ENCODE measurements around the gene TEX264. TPM values are rescaled to one million over a fixed set of nuclear protein-coding genes. Genes with fewer than 3 reads are reported as not detected.

Gene TEX264
- total RNA-seq, 1 donor from 2014 or later = 43.8 TPM

DNA sequence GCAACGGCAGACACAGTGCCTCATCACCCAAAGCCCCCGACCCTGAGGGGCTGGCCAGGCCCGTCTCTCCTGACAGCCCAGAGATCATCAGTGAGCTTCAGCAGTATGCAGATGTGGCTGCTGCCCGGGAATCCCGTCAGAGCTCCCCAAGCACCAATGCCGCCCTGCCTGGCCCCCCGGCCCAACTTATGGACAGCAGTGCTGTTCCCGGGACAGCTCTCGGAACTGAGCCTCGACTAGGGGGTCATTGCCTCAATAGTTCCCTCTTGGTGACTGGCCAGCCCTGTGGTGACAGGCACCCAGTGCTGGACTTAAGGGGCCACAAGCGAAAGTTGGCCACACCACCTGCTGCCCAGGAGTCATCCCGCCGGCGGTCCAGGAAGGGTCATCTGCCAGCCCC is 8.6 kb upstream of the TEX264 start:
- no peak overlapping the region for H3K4me3 Mint-ChIP-seq
- H3K4me1 Mint-ChIP-seq (ENCODE audit: unreplicated experiment) = peaks cover 4% of the 10 kb centered on the region

DNA sequence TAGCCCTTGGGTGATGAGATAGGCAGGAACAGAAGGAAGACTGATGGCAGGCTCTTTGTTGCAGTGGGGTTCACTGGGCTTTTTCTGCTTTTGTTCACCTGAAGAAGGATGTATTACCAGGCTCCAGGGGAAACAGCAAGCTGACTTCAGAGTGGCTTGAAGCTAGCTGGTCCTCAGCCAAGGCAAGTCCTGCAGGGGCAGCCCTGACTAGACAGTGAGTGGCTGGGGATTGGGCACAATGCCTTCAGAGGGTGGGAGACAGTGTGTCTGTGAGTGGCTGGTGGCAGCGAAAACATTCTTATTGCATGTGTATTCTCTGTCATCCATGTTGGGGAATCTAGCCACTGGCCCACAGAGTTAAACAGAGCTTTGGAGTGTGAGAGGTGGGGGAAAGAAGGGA is 2.3 kb upstream of the TEX264 start:
- H3K4me1 Mint-ChIP-seq (ENCODE audit: unreplicated experiment) = peaks cover 33% of the 10 kb centered on the region
- H3K9me3 Mint-ChIP-seq = no peaks in the 10 kb centered on the region
- TF ChIP-seq, protein P1, sequence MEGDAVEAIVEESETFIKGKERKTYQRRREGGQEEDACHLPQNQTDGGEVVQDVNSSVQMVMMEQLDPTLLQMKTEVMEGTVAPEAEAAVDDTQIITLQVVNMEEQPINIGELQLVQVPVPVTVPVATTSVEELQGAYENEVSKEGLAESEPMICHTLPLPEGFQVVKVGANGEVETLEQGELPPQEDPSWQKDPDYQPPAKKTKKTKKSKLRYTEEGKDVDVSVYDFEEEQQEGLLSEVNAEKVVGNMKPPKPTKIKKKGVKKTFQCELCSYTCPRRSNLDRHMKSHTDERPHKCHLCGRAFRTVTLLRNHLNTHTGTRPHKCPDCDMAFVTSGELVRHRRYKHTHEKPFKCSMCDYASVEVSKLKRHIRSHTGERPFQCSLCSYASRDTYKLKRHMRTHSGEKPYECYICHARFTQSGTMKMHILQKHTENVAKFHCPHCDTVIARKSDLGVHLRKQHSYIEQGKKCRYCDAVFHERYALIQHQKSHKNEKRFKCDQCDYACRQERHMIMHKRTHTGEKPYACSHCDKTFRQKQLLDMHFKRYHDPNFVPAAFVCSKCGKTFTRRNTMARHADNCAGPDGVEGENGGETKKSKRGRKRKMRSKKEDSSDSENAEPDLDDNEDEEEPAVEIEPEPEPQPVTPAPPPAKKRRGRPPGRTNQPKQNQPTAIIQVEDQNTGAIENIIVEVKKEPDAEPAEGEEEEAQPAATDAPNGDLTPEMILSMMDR (conservative IDR thresholded peaks at IDR 0.05) = no peak
- H3K4me3 Mint-ChIP-seq = peak overlapping the region; percentile 88
- no peaks in the 10 kb centered on the region for H3K27me3 Mint-ChIP-seq
- DNase-seq (ENCODE audit: extremely low spot score, unreplicated experiment) = no peak
- H3K27ac Mint-ChIP-seq = peak overlapping the region; percentile 92
- peaks cover under 1% of the 10 kb centered on the region for H3K36me3 Mint-ChIP-seq

More for the DNA sequence above, 8.6 kb upstream of the TEX264 start:
- H3K9me3 Mint-ChIP-seq = no peaks in the 10 kb centered on the region
- TF ChIP-seq, protein P1 (conservative IDR thresholded peaks at IDR 0.05) = no peak
- no peaks in the 10 kb centered on the region for H3K27me3 Mint-ChIP-seq
- H3K27ac Mint-ChIP-seq = no peak overlapping the region
- DNase-seq (ENCODE audit: extremely low spot score, unreplicated experiment) = no peak
- H3K36me3 Mint-ChIP-seq = peaks cover 28% of the 10 kb centered on the region

DNA sequence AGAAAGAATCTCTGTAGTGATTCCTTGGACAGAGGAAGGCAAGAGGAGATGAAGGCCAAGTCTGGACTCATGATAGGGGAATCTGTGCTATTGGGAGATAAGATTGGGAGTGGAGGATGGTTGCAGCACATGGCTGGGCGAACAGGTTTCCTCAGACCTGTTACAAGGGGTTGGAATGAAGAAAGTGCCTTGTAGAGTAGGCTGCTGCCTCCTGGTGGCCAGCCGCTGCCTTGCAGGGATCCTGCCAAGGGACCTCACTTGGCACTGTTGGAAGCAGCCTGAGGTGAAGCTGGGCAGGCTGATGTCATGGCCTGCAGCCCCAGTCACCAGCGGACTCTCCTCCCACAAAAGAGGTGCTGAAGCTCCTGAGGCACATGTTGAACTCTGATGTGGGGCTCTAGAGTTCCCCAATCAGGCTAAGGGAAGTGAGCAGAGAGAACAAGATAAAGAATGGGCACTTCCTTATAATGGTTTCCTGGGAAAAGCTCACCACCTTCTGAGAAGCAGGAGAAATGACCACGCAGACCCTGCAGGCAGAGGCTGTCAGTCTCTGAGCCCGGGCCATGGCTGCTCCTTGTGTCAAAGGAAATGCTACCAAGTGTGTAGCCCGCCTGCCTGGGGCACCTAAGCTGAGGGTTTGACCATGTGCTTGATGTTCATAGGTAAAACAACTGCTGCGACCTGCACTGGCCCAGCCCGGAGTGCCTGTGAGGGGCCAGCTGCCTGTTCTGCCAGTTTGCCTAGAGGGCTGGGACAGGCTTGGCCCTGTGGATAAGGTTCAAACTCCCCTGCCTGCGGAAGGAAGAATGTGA is 1.6 kb upstream of the TEX264 start:
- peak overlapping the region; percentile 92 for H3K27ac Mint-ChIP-seq
- no peaks in the 10 kb centered on the region for H3K36me3 Mint-ChIP-seq
- no peaks in the 10 kb centered on the region for H3K9me3 Mint-ChIP-seq
- no peaks in the 10 kb centered on the region for H3K27me3 Mint-ChIP-seq
- peak overlapping the region; percentile 88 for H3K4me3 Mint-ChIP-seq
- peaks cover 33% of the 10 kb centered on the region for H3K4me1 Mint-ChIP-seq (ENCODE audit: unreplicated experiment)
- TF ChIP-seq, protein P1 (conservative IDR thresholded peaks at IDR 0.05) = peak; percentile 95
- DNase-seq (ENCODE audit: extremely low spot score, unreplicated experiment) = peak; percentile 90

DNA sequence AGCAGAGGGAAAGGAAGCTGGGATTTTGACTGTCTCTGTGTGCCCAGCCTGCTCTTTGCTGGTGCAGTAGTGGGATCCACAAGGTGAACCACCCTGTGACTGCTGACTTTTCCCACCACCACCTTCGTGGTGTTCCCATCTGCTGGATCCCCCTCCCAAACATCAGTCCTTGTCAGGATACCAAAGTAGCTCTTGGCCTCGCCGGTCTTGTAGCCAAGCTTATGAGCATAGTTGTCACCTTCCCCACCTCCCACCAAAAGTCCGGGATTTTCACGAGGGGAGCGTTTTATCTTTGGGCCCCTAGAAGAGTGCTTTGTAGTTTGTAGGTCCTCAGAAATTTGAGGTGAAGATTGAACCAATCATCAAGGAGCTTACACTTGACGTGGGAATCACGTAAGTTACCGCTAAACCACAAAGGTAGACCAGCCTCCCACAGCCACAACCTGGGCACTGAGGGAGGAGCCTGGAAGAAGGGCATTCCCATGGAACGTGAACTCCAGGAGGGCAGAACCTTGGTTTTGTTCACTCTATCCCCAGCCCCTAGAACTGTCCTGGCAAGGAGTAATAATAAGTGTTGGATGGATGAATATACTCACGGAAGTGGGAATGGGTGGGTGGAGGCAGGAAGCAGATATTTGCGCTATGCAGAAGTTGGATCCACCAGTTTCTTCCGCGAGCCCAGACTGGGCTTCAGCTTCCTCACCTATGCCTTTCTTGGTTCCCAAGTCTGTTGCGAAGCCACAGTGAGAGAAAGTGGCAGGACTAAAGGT is 814 bp upstream of the TEX264 start:
- DNase-seq (ENCODE audit: extremely low spot score, unreplicated experiment) = no peak

DNA sequence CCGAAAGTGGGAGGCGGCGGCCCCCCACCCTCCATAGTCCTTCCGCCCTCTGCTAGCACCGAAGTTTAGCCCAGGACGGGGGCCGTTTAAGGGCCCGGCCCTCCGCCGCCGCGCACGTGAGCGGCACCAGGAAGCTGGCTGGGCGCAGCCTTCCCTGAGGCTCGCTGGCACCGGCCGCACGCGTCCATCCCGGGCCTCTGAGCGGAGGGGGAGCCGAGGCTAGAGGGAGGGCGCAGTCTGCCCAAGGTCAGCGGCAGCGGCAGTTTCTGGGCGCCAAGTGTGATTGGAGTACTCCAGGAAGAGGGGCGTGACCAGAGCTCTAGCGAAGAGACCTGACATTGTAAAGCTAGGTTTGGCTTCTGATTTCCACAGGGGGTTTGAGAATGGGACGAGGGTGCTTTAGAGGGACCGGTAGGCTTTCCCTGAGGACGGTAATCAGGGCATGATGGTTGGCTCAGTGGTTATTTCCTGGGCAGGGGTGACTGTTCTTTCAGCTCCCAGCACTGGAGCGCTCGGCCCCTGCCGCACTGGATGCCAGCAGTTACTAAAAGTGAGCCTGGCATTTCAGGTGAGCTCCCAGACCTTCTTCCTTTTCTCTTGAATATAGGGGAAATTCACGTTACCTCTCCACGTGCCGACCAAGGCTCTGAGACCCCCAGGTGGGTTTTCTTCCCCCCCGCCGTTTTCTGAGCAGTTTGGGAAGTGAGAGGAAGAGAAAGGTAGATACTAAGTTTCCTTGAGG is 853 bp downstream of the TEX264 start:
- Mint-ChIP-seq H3K4me3 (peak overlapping the region; percentile 87), H3K4me1 (ENCODE audit: unreplicated experiment) (peaks cover 30% of the 10 kb centered on the region), H3K36me3 (no peaks in the 10 kb centered on the region), H3K27me3 (no peaks in the 10 kb centered on the region), H3K9me3 (no peaks in the 10 kb centered on the region), H3K27ac (peak overlapping the region; percentile 76)
- TF ChIP-seq, protein P1 (conservative IDR thresholded peaks at IDR 0.05) = no peak
- DNase-seq (ENCODE audit: extremely low spot score, unreplicated experiment) = no peak

More for the DNA sequence above, 814 bp upstream of the TEX264 start:
- H3K36me3 Mint-ChIP-seq = no peaks in the 10 kb centered on the region
- H3K27me3 Mint-ChIP-seq = no peaks in the 10 kb centered on the region
- TF ChIP-seq, protein P1 (conservative IDR thresholded peaks at IDR 0.05) = no peak
- H3K27ac Mint-ChIP-seq = peak overlapping the region; percentile 66
- H3K9me3 Mint-ChIP-seq = no peaks in the 10 kb centered on the region
- H3K4me1 Mint-ChIP-seq (ENCODE audit: unreplicated experiment) = peaks cover 33% of the 10 kb centered on the region
- H3K4me3 Mint-ChIP-seq = peak overlapping the region; percentile 75

Measured in type B pancreatic cell (in vitro differentiated cells).